Breast epithelium (tissue), 3 donors: ENCODE measurements around the gene CCRL2.

Source experiments
- CTCF ChIP-seq, 3 donors: fragments of 450-650 bp; IDR thresholded peaks; one replicate each; pipeline ENCODE4 v1.5.1; 2016 to 2017; ENCODE audit warnings: antibody characterized with exemption in 3 of 3, mild to moderate bottlenecking in 3 of 3, moderate library complexity in 3 of 3
- POLR2AphosphoS5 ChIP-seq, 3 donors: sonication (generic); formaldehyde crosslinking; IDR thresholded peaks; one replicate each; pipeline ENCODE4 v1.6.1; 2017; ENCODE audit warnings: antibody characterized with exemption in 3 of 3

- TF ChIP-seq POLR2AphosphoS5 (IDR thresholded peaks at IDR 0.05), result no peak
- no peak for TF ChIP-seq CTCF (IDR thresholded peaks at IDR 0.05)
Measured at GRCh38 chr3:46375814-46376213, 31.2 kb upstream of the CCRL2 start.
